ENCODE measurements around the gene EI24.

- TF ChIP-seq, protein P1, sequence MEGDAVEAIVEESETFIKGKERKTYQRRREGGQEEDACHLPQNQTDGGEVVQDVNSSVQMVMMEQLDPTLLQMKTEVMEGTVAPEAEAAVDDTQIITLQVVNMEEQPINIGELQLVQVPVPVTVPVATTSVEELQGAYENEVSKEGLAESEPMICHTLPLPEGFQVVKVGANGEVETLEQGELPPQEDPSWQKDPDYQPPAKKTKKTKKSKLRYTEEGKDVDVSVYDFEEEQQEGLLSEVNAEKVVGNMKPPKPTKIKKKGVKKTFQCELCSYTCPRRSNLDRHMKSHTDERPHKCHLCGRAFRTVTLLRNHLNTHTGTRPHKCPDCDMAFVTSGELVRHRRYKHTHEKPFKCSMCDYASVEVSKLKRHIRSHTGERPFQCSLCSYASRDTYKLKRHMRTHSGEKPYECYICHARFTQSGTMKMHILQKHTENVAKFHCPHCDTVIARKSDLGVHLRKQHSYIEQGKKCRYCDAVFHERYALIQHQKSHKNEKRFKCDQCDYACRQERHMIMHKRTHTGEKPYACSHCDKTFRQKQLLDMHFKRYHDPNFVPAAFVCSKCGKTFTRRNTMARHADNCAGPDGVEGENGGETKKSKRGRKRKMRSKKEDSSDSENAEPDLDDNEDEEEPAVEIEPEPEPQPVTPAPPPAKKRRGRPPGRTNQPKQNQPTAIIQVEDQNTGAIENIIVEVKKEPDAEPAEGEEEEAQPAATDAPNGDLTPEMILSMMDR (IDR thresholded peaks at IDR 0.05; ENCODE audit: low read depth, low read length, poor library complexity, severe bottlenecking) = no peak
- no peak for TF ChIP-seq EZH2phosphoT487 (IDR thresholded peaks at IDR 0.05; ENCODE audit: borderline replicate concordance, low read length)
Measured at GRCh38 chr11:125572916-125573315, 3.6 kb downstream of the EI24 start.

Data from DOHH2 (cell line).